Measurements from ENCODE around the gene ZBTB7C.
A peak's percentile ranks its signal among the peaks of the same experiment; 100 is the strongest.

Gene ZBTB7C

DNA sequence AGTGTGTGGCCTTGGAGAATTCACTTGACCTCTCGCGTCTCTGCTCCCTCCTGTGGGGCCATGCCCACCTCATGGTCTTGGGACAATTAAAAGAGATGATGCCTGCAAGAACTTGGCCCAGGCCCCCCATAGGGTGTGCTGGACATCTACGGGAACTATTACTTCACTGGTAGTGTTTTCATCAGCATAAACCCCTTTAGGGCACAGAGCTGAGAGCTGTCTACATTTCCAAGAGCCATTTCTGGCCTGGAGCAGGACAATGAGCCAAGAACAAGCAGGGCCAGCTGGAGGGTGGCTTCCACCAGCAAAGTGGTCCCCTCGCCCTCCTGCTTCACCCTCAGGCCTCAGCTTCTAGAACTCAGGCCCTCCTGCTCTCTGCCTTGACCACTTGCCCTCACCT lies 232.3 kb downstream of the ZBTB7C start:
- no peak overlapping the region for H3K27ac ChIP-seq (ENCODE audit: low read depth, low read length)
- no peak overlapping the region for H3K4me3 ChIP-seq (ENCODE audit: low read depth in 1 of 2, low read length in 2 of 2)

DNA sequence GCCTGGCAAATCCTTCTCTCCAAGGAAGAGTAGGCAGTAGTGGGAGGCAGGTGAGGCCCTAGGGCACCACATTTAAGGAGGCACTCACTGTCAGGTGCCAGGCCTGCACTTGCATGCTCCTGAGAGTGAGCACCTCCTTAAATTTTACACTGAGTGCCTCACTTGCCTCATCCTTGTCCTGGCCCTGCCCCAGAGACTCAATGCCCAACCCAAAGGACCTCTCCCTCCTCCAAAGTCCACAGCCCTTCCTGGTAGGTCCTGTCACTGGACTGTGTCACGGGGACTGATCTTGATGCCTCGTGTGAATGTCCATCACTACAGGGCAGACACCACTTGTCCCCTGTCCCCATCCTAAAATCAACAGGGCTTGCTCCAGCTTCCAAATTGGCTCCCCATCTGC lies 235.6 kb downstream of the ZBTB7C start:
- H3K36me3 ChIP-seq (ENCODE audit: insufficient read depth, low read length): no peaks in the 10 kb centered on the region
- H3K4me1 ChIP-seq (ENCODE audit: insufficient read depth, low read length): no peaks in the 10 kb centered on the region
- H3K9me3 ChIP-seq (ENCODE audit: low read length): no peaks in the 10 kb centered on the region
- H3K27me3 ChIP-seq (ENCODE audit: control insufficient read depth in 1 of 2, insufficient read depth in 2 of 2, low read length in 2 of 2): no peaks in the 10 kb centered on the region
- H3K9ac ChIP-seq (ENCODE audit: low read length): no peak overlapping the region
- H3K27ac ChIP-seq (ENCODE audit: low read depth, low read length): no peak overlapping the region
- H3K4me3 ChIP-seq (ENCODE audit: low read depth in 1 of 2, low read length in 2 of 2): no peak overlapping the region

More for the DNA sequence above, 232.3 kb downstream of the ZBTB7C start:
- no peaks in the 10 kb centered on the region for H3K27me3 ChIP-seq (ENCODE audit: control insufficient read depth in 1 of 2, insufficient read depth in 2 of 2, low read length in 2 of 2)
- H3K36me3 ChIP-seq (ENCODE audit: insufficient read depth, low read length): no peaks in the 10 kb centered on the region
- H3K9ac ChIP-seq (ENCODE audit: low read length): no peak overlapping the region
- no peaks in the 10 kb centered on the region for H3K4me1 ChIP-seq (ENCODE audit: insufficient read depth, low read length)
- no peaks in the 10 kb centered on the region for H3K9me3 ChIP-seq (ENCODE audit: low read length)

DNA sequence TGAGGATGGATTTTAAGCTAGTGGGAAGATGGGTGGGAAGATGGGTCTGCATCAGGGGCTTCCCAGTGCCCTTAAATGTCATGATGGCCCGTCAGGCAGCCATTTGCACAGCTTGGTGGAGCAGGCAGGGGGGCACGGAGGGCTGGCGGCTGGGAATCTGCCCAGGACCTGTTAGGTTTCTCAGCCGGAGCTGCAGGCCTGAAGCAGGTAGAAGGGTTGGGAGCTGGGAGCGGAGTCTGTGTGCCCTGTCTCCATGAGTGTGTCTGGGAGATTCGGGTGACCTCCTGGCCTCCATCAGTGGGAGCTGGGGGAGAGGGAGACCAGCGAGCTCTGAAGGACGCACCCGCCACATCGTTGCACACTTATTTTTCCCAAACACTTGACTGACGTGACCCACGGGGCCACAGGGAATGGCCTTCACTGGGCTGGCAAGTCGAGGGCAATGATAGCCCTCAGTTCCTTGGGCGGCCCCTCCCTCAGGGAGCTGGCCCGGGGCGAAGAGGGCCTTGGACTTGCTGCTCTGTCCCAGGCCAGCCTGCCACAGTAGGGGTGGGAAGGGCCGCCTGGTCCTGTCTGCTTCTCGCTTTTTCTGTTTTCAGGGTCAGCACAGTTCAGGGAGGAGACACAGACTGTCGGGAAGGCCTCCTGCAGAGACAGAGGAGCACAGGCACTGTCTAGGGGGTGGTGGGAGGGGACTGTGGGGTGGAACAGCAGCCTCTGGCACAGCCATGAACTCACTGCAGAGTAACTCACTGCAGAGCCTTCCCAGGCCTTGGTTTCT lies 236.8 kb downstream of the ZBTB7C start:
- Histone ChIP-seq H3K9ac (ENCODE audit: low read length) (no peak overlapping the region), H3K36me3 (ENCODE audit: insufficient read depth, low read length) (no peaks in the 10 kb centered on the region), H3K4me3 (ENCODE audit: low read depth in 1 of 2, low read length in 2 of 2) (no peak overlapping the region), H3K4me1 (ENCODE audit: insufficient read depth, low read length) (no peaks in the 10 kb centered on the region), H3K9me3 (ENCODE audit: low read length) (no peaks in the 10 kb centered on the region), H3K27me3 (ENCODE audit: control insufficient read depth in 1 of 2, insufficient read depth in 2 of 2, low read length in 2 of 2) (no peaks in the 10 kb centered on the region), H3K27ac (ENCODE audit: low read depth, low read length) (no peak overlapping the region)

DNA sequence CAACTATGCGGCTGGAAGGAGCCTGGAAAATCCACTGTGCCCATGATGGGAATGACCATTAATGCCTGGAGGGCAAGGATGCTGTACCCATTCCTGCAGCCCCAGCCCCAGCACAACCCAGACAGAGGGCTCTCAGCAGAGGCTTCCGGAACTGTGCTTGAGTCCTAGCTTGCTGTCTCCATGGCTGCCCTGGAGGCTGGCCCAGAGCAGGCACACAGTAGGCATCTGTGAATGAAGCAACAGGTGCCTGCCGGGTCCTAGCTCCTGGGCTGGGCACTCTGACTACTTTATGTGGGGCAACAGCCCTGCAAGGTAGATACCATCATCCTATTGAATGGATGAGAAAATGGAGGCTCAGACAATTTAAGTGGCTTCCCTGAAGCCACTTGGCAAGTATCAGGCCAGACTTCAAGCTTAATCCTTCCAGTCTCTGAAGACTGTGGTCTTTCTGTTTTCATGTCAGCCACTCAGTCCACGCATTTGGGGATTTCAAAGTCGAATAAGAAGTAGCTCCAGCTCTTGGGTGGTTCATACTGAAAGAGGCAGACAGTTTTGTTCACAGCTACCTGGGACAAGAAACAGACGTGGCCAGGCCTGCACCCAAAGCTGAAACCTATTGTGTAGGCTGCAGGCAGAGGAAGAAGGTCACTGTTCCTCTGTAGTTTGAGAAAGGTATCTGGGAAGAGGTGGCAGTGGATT lies 237.5 kb downstream of the ZBTB7C start:
- Histone ChIP-seq H3K4me1 (ENCODE audit: insufficient read depth, low read length) (no peaks in the 10 kb centered on the region), H3K9me3 (ENCODE audit: low read length) (no peaks in the 10 kb centered on the region), H3K9ac (ENCODE audit: low read length) (no peak overlapping the region), H3K36me3 (ENCODE audit: insufficient read depth, low read length) (no peaks in the 10 kb centered on the region), H3K4me3 (ENCODE audit: low read depth in 1 of 2, low read length in 2 of 2) (no peak overlapping the region), H3K27me3 (ENCODE audit: control insufficient read depth in 1 of 2, insufficient read depth in 2 of 2, low read length in 2 of 2) (no peaks in the 10 kb centered on the region), H3K27ac (ENCODE audit: low read depth, low read length) (no peak overlapping the region)

DNA sequence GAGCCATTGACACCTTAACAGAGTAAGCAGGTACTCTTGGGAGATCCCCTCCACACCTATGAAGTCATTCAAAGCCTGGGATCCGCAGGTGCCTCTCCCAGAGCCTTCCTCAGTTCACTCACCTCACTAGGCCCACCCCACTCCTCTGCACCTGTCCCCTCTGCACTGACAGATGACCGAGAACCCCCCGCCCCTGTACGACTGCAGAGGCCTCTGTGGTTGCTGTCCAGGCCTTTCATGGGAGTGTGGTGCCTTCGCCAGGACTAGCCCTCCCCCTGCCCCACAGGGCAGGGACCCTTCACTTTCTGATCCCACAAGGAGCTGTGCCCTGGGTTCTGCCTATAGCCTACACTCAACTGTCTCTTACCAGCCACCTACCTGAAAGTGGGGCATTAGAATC lies 238.5 kb downstream of the ZBTB7C start:
- Histone ChIP-seq H3K4me3 (ENCODE audit: low read depth in 1 of 2, low read length in 2 of 2) (no peak overlapping the region), H3K9me3 (ENCODE audit: low read length) (no peaks in the 10 kb centered on the region), H3K36me3 (ENCODE audit: insufficient read depth, low read length) (no peaks in the 10 kb centered on the region), H3K9ac (ENCODE audit: low read length) (no peak overlapping the region), H3K27ac (ENCODE audit: low read depth, low read length) (no peak overlapping the region), H3K27me3 (ENCODE audit: control insufficient read depth in 1 of 2, insufficient read depth in 2 of 2, low read length in 2 of 2) (no peaks in the 10 kb centered on the region), H3K4me1 (ENCODE audit: insufficient read depth, low read length) (no peaks in the 10 kb centered on the region)

DNA sequence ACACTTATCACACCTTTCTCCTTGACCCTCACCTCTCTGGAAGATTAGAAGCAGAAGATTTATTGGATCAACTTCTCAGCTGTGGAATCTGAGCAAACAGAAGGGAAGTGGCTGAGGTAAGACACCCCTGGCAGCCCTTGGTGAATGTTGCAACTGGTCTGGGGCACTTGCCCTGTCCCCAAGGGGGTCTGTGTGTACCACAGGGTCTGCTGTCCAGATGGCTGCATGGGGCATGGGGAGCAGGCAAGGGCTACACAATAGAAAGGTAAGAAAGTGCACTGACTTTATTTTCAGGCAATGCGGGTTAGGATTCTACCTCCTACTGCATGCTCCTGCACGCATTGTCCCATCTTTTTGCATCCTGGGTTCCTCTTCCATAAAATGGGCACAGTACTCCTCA lies 240.3 kb downstream of the ZBTB7C start:
- no peak overlapping the region for H3K9ac ChIP-seq (ENCODE audit: low read length)
- H3K36me3 ChIP-seq (ENCODE audit: insufficient read depth, low read length): no peaks in the 10 kb centered on the region
- H3K27ac ChIP-seq (ENCODE audit: low read depth, low read length): no peak overlapping the region
- no peaks in the 10 kb centered on the region for H3K9me3 ChIP-seq (ENCODE audit: low read length)
- no peak overlapping the region for H3K4me3 ChIP-seq (ENCODE audit: low read depth in 1 of 2, low read length in 2 of 2)
- no peaks in the 10 kb centered on the region for H3K4me1 ChIP-seq (ENCODE audit: insufficient read depth, low read length)
- no peaks in the 10 kb centered on the region for H3K27me3 ChIP-seq (ENCODE audit: control insufficient read depth in 1 of 2, insufficient read depth in 2 of 2, low read length in 2 of 2)

DNA sequence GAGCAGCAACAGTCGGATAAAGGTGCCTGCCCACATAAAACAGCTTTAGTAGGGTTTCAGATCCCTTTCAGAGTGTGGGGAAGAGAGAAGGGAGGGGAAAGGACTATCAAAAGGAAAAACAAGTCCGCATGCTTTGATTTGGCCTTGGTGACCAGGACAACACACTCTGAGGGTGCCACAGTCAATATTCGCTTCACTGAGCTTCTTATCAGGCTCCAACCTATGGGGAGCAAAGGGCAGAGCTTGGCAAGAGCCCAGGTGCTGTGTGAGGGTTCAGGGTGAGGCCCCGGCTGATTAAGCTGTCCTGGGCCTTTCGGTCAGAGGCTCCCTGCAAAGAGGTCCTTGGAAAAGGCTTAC lies 241.3 kb downstream of the ZBTB7C start:
- no peaks in the 10 kb centered on the region for H3K4me1 ChIP-seq (ENCODE audit: insufficient read depth, low read length)
- H3K27me3 ChIP-seq (ENCODE audit: control insufficient read depth in 1 of 2, insufficient read depth in 2 of 2, low read length in 2 of 2): no peaks in the 10 kb centered on the region
- no peaks in the 10 kb centered on the region for H3K9me3 ChIP-seq (ENCODE audit: low read length)
- no peak overlapping the region for H3K4me3 ChIP-seq (ENCODE audit: low read depth in 1 of 2, low read length in 2 of 2)
- no peak overlapping the region for H3K27ac ChIP-seq (ENCODE audit: low read depth, low read length)
- no peak overlapping the region for H3K9ac ChIP-seq (ENCODE audit: low read length)
- H3K36me3 ChIP-seq (ENCODE audit: insufficient read depth, low read length): no peaks in the 10 kb centered on the region

DNA sequence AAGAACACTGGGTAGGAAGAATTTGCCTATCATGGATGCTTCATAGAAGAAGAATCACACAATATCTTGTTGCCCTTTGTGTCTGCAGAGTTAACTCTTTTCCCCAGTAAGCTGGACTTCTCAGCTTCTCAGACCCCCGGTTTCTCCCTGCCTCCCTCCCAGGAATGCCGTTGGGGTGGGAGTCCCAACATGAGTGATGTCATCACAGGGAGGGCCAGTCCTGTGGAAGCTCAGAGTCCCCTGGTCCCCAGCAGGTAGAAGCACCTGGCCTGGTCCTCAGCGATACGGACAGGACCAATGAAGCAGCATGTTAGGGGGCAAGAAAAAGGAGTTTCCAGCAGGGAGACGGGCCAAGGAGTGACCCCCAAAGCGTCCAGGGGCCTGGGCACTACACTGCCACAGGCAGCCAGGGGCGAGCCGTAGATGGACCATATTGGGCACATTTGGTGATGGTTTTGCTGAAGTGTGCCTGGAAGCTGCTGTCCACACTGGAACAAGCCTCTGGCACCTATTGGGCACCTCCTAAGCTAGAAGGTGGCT lies 242.8 kb downstream of the ZBTB7C start:
- Histone ChIP-seq H3K4me3 (ENCODE audit: low read depth in 1 of 2, low read length in 2 of 2) (no peak overlapping the region), H3K27ac (ENCODE audit: low read depth, low read length) (peak overlapping the region; percentile 33), H3K9me3 (ENCODE audit: low read length) (no peaks in the 10 kb centered on the region), H3K36me3 (ENCODE audit: insufficient read depth, low read length) (no peaks in the 10 kb centered on the region), H3K27me3 (ENCODE audit: control insufficient read depth in 1 of 2, insufficient read depth in 2 of 2, low read length in 2 of 2) (no peaks in the 10 kb centered on the region), H3K9ac (ENCODE audit: low read length) (no peak overlapping the region), H3K4me1 (ENCODE audit: insufficient read depth, low read length) (peaks cover 7% of the 10 kb centered on the region)

DNA sequence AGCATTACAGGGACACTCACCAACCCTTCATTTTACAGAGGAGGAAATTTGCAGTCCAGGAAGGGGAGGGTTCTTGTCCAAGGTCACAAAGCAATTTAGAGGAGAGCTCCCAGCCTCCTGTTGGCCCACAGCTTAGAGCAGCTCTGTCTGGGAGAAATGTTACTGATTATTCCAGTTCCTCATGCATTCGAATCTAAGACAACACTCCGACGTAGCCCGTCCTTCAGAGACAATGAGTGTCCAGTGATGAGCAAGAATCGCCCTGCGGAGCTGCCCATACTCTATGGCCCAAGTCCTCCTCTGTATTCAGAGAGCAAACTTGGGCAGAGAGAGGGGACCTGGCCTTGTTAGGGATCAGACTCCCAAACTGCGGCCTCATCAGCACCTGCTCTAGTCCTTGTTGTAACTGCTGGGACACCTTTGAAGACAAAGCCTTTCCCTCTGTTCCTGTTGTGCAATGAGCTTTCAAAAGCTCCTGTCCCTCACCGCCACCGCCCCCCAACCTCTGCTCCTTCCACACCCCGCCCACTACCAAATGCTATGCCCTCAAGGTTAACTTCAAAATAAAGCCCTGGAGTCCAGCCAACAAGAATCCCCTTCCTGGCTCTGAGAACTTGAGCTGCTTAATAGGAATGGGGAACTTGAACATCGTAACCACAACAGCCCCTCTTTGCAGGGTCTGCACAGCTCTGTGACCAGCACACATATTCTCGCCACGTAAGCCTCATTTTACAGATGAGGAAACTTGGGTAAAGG lies 243.9 kb downstream of the ZBTB7C start:
- peaks cover 15% of the 10 kb centered on the region for H3K4me1 ChIP-seq (ENCODE audit: insufficient read depth, low read length)
- H3K36me3 ChIP-seq (ENCODE audit: insufficient read depth, low read length): no peaks in the 10 kb centered on the region
- H3K9me3 ChIP-seq (ENCODE audit: low read length): no peaks in the 10 kb centered on the region
- no peaks in the 10 kb centered on the region for H3K27me3 ChIP-seq (ENCODE audit: control insufficient read depth in 1 of 2, insufficient read depth in 2 of 2, low read length in 2 of 2)
- no peak overlapping the region for H3K4me3 ChIP-seq (ENCODE audit: low read depth in 1 of 2, low read length in 2 of 2)
- no peak overlapping the region for H3K9ac ChIP-seq (ENCODE audit: low read length)
- H3K27ac ChIP-seq (ENCODE audit: low read depth, low read length): no peak overlapping the region

DNA sequence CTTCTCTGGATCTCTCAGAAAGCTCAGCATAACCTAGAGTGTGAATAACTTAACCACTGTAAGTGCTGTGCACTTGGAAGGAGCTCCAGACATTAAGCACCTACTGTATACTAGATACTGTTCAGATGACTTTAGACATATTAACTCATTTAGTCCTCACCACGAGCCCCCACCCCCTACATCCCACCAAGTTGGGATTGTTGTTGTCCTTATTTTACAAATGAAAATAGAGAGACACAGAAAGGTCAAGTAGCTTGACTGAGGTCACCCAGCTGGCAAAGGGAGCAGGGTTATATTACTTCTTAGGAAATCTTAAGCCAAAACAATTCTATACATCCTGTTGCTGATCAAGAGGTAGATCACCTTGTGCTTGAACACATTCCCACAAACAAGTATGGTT lies 244.5 kb downstream of the ZBTB7C start:
- Histone ChIP-seq H3K27ac (ENCODE audit: low read depth, low read length) (no peak overlapping the region), H3K4me1 (ENCODE audit: insufficient read depth, low read length) (peaks cover 16% of the 10 kb centered on the region), H3K4me3 (ENCODE audit: low read depth in 1 of 2, low read length in 2 of 2) (no peak overlapping the region), H3K36me3 (ENCODE audit: insufficient read depth, low read length) (no peaks in the 10 kb centered on the region), H3K27me3 (ENCODE audit: control insufficient read depth in 1 of 2, insufficient read depth in 2 of 2, low read length in 2 of 2) (no peaks in the 10 kb centered on the region), H3K9me3 (ENCODE audit: low read length) (no peaks in the 10 kb centered on the region), H3K9ac (ENCODE audit: low read length) (no peak overlapping the region)

DNA sequence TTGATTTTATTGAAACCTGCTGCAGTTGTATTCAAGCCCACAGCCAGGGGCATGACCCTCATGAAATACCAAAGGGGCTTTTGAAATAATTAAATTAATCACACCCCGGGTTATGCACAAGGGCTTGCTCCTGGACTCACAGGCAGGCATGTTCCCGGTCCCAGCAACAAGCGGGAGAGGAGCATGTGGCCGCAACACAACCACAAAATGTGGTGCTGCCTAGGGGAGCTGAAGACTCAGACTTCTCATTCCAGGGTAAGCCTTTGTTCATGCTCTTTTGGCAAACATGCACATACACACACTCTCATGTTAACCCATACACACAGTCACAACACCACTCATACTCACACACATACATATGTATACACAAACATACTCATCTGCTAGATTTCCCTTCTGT lies 245.1 kb downstream of the ZBTB7C start:
- no peak overlapping the region for H3K4me3 ChIP-seq (ENCODE audit: low read depth in 1 of 2, low read length in 2 of 2)
- H3K9ac ChIP-seq (ENCODE audit: low read length): no peak overlapping the region
- no peaks in the 10 kb centered on the region for H3K9me3 ChIP-seq (ENCODE audit: low read length)
- H3K27me3 ChIP-seq (ENCODE audit: control insufficient read depth in 1 of 2, insufficient read depth in 2 of 2, low read length in 2 of 2): no peaks in the 10 kb centered on the region
- no peak overlapping the region for H3K27ac ChIP-seq (ENCODE audit: low read depth, low read length)
- H3K4me1 ChIP-seq (ENCODE audit: insufficient read depth, low read length): peaks cover 16% of the 10 kb centered on the region
- H3K36me3 ChIP-seq (ENCODE audit: insufficient read depth, low read length): no peaks in the 10 kb centered on the region
